HG03159 (cell line): ENCODE data around the gene BCOR.

Experiments used
- ATAC-seq: cut with Tn5 transposase; IDR thresholded peaks from one replicate; pipeline ENCODE4 v1.9.1; 2021; ENCODE audit warnings: mild to moderate bottlenecking, moderate library complexity; ENCODE audit not compliant: unreplicated experiment

Gene BCOR

DNA sequence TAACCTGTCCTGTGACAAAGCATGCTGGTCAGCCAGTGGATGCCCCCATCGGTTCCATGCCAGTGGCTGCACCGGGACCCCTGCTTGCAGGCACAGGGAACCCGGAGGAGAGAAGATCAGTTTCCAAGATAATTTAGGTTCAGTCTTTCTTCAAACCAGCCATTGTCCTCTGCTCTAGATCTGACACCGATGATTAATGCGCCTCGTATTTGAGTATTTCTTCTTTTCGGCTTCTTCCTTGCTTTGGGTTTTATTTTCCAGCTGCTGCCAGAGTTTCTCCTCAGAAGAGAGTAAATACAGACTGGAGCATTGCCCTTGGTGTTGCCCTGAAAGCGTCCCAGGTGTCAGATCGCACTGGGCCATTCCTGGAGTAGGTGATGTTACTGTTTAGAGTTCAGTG is 19.2 kb upstream of the BCOR start:
- no peak for ATAC-seq

GRCh38 chrX:40112996-40113395 is 15.2 kb upstream of the BCOR start:
- ATAC-seq, result no peak

- no peak for ATAC-seq
Measured at GRCh38 chrX:40111868-40112267, 14.1 kb upstream of the BCOR start.

DNA sequence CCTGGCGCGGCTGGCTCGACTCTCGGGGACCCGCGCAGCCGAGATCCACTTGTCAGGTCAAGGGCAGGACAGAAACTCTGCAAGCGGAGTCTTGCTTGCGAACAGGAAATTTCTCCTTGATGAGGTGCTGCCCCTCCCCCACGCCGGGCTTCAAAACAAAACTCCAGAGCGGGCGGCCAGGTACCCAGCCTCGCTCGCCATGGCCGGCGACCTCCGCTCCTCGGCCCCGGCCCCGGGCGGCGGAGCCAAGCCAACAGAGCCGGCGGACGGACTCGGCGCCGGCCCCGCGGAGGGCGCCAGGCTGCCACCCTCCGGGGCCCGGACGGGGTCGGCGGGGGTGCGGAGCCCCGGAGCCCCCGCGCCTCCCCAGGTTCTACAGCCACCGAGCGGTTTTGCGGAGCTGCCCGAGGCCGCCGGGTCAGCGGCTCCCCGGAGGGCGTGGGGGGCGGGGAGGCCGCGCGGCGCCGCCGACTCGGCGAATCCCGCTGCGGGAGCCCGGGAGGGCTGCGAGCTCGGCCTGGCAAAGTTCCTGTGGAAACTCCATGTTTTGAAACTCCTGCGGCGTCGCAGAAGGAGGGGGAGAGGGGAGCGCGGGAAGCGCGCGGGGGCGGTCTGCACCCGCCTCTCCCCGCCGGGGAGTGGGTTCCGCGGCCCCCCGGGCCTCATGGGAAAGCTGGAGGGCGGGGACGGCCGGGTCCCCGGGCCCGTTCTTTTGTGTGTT is 11.7 kb upstream of the BCOR start:
- ATAC-seq, result no peak

DNA sequence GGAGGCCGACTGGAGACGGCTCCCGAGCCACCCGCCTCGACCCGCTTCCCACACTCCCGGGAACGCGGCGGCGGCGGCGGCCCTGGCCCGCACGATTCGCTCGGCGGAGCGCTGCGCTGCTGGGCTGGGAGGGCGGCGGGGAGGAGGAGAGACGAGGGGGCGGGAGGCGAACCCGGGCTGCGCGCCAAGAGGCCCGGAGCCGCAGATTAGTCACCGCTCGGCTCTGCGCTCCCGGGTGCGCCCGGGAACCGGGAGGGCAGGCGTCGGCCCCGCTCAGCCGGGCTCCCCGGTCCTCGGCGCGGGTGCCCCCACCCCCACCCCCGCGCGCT is 11.2 kb upstream of the BCOR start:
- ATAC-seq, result no peak

DNA sequence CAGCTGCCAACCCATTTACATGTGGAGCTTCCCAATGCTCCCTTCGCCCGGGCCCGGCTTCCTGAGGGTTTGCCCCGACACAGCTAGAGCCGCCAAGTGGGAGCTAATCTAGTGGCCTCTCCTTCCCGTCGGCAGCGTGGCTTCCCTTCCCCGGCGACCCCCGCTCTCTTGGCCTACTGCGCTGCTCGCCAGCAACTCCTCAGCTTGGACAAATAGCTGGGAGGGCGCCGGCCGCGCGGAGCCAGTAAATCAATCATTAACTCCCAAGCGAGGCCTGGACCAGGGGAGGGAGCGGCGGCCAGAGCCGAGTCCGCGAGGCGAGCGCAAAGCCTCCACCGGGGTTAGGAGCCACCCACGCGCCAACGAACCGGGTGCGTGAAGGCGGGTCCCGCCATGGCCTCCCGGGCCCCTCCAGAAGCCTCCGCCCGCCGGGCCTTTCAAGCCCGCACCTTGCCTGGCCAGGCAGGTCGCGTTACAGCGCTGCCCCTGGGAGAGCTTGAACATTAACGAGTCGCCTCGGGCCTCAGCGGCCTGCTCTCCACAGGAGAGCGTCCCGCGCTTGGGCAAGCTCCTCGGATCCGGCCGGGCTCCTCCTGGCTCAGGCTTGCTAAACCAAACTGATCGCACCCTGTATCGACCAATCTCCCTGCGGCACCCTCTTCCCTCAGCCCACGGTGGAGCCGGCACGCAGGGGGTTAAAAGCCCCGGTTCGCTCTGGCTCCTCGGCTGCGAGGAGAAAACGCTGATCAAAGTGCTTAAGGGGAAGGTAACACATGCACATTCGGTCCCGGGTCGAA is 10.6 kb upstream of the BCOR start:
- no peak for ATAC-seq

DNA sequence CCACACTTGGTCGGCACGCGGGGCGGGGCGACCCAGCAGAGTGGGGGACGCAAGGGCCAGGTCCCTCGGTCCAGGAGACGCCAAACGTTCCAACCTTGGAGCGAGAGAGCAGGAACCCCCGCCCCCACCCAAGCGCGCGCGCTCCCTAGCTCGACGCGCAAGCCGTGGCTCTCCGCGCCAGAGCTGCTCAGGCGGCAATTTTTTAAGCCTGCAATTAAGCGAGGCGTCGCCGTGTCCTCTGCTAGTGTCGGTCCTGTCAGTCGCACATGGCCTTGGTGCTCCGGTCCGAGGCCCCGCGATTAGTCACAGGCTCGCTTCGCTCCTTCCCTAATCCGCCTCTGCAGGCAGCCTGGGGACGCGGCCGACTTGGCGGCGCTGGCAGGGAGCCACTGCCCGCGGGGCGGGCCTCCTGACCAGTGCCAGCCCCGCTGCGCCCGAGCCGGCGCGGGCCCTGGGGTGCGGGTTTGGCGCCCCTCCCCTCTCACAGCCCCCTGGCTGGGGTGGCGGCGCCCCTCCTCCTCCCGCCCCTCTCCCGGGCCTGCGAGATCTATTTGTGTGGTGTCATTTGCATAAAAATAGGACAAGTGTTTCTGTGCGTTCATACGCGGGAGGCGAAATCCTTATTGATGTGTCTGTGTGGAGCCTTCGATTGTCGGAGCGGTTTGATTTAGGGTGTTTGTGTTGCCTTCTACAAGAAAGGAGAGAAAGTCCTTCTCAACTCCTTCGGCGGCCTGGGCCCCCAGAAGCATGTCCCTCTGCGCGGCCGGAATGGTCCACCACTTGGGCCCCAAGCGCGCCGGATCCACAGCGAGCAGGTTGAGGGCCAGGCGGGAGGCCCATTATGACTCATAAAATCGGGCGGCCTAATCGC is 9.8 kb upstream of the BCOR start:
- ATAC-seq, result no peak

DNA sequence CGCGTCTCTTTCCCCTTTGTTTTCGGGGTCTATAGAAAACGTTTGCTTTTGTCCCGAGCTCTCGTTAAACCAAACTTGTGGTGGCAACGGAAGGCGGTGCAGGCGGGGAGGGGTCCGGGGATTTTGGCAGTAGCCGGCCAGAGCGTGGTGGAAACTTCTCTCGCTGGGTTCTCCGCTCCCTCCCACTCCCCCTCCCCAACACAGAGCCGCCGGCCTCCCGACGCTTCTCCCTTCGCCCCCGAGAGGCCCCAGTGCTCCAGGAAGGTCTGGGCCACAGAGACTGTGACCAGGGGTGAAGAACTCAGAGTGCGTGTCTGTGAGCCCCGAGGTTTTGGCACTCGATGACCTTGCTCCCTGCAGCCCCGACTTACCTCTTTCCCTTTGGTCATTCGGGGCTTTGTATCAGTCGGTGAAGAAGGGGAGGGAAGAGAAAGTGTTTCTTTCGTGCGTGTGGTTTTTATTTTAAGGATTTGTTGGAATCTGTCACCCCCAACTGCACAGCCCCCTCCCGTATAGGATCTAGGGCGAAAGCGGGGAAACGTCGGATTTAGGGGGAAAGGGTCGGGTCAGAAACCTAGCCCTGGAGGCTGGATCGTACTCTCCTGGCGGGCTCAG is 9.0 kb upstream of the BCOR start:
- no peak for ATAC-seq

GRCh38 chrX:40105835-40106675 is 8.3 kb upstream of the BCOR start:
- ATAC-seq, result no peak

- ATAC-seq, result no peak
Measured at GRCh38 chrX:40104985-40105834, 7.5 kb upstream of the BCOR start.

- ATAC-seq, result no peak
Measured at GRCh38 chrX:40104630-40104984, 6.8 kb upstream of the BCOR start.

- ATAC-seq, result no peak
Measured at GRCh38 chrX:40103565-40104323, 6.0 kb upstream of the BCOR start.

DNA sequence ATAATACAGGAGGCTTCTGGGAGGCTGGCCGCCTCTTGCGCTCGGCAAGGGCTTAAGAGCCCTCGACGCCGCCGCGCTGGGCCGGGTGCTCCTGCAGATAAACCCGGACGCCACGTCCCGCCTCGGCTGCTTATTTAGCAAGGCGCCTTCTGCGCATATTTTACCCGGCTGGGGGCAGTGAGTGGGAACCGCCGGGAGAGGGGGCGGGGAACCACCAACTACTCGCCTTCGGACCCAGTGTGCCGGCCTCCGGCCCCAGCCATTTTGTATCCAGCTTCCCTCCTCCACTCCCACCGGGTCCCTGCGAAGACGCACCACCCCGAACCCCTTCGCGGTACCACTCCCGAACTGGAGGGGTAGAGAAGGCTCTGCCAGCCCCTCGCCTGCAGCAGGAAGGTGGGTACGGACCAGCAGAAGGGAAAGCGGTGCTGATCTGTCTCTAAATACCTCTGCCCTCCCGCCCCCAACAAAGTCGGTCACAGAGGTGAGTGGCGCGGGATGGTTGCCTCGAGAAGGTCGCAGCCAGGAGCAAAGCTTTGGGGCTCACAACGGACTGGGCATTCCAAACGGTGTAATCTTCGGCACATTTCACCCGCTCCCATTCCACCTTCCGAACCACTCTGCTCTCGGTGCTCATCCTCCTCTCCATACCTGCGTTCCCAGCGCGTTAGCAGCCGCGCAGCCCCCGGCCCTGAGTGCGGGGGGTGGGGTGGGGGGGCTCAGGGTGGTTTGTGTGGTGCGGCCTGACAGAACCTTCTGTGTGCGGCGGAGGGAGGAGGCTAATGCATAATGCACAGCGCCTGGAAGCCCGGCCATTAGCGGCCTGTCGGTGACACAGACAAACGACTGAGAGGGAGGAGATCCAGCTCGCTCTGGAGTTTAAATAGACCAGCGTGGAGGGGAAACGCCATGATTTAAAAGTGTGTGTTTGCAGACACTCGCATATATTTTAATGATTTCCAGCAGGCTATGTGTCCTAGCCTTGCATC is 4.9 kb upstream of the BCOR start:
- ATAC-seq, result no peak

- ATAC-seq, result no peak
Measured at GRCh38 chrX:40101430-40101802, 3.7 kb upstream of the BCOR start.

DNA sequence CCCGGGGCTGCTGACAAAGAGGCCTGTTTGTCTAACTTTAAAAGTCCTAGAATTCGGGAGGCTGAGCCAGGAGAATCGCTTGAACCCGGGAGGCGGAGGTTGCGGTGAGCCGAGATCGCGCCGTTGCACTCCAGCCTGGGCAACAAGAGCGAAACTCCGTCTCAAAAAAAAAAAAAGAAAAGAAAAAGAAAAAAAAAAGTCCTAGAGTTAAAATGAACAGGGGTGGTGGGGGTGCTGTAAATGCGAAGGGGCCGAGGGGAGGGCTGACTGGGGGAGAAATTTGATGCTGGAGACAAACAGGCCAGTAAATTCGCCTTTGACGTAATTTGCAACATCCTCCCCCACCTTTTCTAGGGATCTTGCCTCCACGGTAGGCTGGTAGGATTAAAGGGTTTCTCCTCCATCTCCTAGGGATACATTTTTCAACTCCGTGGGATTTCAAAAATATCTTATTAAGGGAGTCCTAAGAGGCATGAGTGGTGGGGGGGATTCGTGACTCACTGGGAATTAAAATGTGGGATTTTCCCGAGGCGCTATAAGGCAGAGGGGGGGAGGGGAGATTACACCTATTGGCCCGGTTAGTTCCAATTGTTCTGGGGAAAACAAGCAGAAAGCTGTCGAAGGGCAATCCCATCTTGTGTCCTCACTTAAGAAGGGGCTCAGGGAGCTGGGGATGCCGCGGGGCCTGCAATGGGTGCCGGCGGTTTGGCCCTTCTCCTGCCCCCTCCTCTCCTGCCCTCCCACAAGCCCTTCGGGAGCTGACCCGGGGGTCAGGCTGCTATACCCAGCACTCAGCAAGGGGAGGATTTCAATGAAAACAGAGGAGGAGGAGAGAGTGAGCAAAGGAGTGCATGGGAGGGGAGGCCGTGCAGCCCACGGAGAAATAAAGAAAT is 3.0 kb upstream of the BCOR start:
- ATAC-seq, result no peak

DNA sequence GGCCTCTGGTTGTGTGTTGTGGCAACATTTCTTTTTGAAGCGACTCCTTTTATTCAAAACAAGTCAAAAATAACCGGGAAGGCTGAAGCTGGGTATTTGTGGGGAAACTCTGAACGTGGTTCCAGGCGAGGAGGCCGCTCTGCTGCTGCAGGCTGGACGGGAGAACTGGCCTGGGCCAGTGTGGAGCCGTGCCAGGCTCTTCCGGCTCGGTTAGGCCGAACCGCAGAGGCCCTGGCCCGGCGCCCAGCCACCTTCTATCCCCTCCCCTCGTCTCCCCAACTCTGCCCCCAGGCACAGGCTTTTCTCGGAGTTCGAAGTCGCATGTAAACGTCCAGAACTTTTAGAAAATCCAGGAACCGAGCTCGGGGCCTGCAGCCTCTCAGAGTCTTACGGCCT is 2.4 kb upstream of the BCOR start:
- no peak for ATAC-seq
